Measurements from ENCODE around the gene GLTPD2.

GLTPD2 gene

GRCh38 chr17:4806456-4806776 is 17.7 kb downstream of the GLTPD2 start:
- no peak for DNase-seq (ENCODE audit: extremely low read depth, low read depth)
- H3K4me3 ChIP-seq (replicated peaks; ENCODE audit: low read depth, low read length), result peak overlapping the region; percentile 65
- TF ChIP-seq CTCF (IDR thresholded peaks at IDR 0.05; ENCODE audit: low read depth, low read length, missing control alignments), result no peak

- TF ChIP-seq CTCF (IDR thresholded peaks at IDR 0.05; ENCODE audit: low read depth, low read length, missing control alignments), result no peak
- H3K4me3 ChIP-seq (replicated peaks; ENCODE audit: low read depth, low read length), result peak within 1 kb of the TSS; percentile 65
- DNase-seq (ENCODE audit: extremely low read depth, low read depth), result no peak
Measured at GRCh38 chr17:4806777-4807604, 18.2 kb downstream of the GLTPD2 start, which contains the start of gene PLD2. Gene PLD2 (plus strand): TSS chr17:4807152. CDS start chr17:4807773, 621 bp downstream.

GRCh38 chr17:4807605-4808377 is 19.0 kb downstream of the GLTPD2 start:
- TF ChIP-seq CTCF (IDR thresholded peaks at IDR 0.05; ENCODE audit: low read depth, low read length, missing control alignments), result no peak
- H3K4me3 ChIP-seq (replicated peaks; ENCODE audit: low read depth, low read length), result peak overlapping the region; percentile 65
- no peak for DNase-seq (ENCODE audit: extremely low read depth, low read depth)

GRCh38 chr17:4808378-4808767 is 19.6 kb downstream of the GLTPD2 start:
- no peak for DNase-seq (ENCODE audit: extremely low read depth, low read depth)
- no peak for TF ChIP-seq CTCF (IDR thresholded peaks at IDR 0.05; ENCODE audit: low read depth, low read length, missing control alignments)
- H3K4me3 ChIP-seq (replicated peaks; ENCODE audit: low read depth, low read length), result no peak overlapping the region

GRCh38 chr17:4810696-4811290 is 22.0 kb downstream of the GLTPD2 start:
- TF ChIP-seq CTCF (IDR thresholded peaks at IDR 0.05; ENCODE audit: low read depth, low read length, missing control alignments), result no peak
- DNase-seq (ENCODE audit: extremely low read depth, low read depth), result no peak
- H3K4me3 ChIP-seq (replicated peaks; ENCODE audit: low read depth, low read length), result no peak overlapping the region

GRCh38 chr17:4811471-4811870 is 22.7 kb downstream of the GLTPD2 start:
- TF ChIP-seq CTCF (IDR thresholded peaks at IDR 0.05; ENCODE audit: low read depth, low read length, missing control alignments), result no peak
- H3K4me3 ChIP-seq (replicated peaks; ENCODE audit: low read depth, low read length), result no peak overlapping the region

More at GRCh38 chr17:4811471-4811870, 22.7 kb downstream of the GLTPD2 start:
- no peak for DNase-seq (ENCODE audit: extremely low read depth, low read depth)

All from HFF-Myc (cell line).